Measurements from ENCODE around the gene HBE1. TPM values are rescaled to one million over a fixed set of nuclear protein-coding genes. Genes with fewer than 3 reads are reported as not detected.
A peak's percentile ranks its signal among the peaks of the same experiment; 100 is the strongest.
"Not testable (repeated sequence)": the region's sequence is repeated elsewhere in the genome, so short reads cannot be mapped to it uniquely, and the experiment has no call there.

HBE1 gene
- total RNA-seq, 1 donor from 2014 or later: not detected

DNA sequence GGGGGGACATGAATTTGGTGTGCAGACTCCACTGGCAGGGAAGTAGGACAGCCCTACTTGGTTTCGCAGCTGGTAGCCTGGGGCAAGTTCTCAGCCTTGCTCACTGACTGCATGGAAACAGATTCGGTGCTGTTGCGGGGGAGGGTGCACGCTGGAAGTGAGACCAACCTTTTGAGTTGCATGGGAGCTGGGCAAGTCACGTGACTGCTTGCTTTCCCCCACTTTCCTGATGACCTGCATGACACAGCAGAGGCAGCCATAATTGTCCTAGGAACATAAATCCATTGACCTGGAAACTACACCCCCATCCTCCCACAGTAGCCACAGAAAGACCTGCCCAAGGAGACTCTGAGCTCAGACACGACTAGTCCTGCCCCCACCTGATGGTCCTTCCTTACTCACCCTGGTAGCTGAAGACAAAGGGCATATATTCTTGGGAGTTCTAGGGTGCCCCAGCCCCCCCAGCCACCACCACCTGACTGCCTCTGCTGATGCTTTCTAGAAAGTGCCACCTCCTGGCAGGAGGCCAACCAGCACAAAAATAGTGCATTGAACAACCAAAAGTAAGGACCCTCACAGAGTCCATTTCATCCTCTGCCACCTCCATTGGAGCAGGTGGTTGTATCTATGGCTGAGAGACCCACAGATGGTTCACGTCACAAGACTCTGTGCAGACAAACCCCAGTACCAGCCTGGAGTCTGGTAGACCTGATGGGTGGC lies 11.0 kb downstream of the HBE1 start:
- DNase-seq (ENCODE audit: low spot score): no peak
- no peaks in the 10 kb centered on the region for H3K9me3 Mint-ChIP-seq
- no peak overlapping the region for H3K4me3 ChIP-seq

DNA sequence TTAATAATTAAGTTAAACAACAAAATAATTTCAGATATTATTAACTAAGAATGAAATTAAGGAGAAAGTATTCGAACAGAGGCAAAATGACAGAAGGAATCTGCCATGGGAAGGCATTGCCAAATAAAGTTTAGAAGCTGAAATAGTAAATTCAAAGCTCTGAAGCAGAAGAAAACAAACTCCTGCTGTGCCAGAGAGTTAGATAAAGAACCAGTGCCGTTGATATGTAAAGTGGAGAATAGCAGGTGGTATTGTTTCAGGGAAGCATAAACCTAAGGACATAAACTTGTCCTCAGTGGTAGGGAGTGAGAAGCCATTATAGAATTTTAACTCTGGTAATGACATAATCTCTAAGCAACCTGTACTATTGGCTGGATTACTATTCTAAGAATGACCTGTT lies 12.4 kb downstream of the HBE1 start:
- Histone ChIP-seq H3K9me3 (ENCODE audit: low read depth) (no peaks in the 10 kb centered on the region), H3K27ac (no peak overlapping the region), H3K27me3 (no peaks in the 10 kb centered on the region), H3K4me2 (no peak overlapping the region), H4K20me1 (ENCODE audit: low read depth) (no peaks in the 10 kb centered on the region), H2AFZ (replicated peaks) (no peak overlapping the region), H3K36me3 (no peaks in the 10 kb centered on the region), H3K9ac (no peak overlapping the region), H3K4me3 (no peak overlapping the region), H3K4me1 (peaks cover 4% of the 10 kb centered on the region), H3F3A (ENCODE audit: low read depth) (no peaks in the 10 kb centered on the region), H3K79me2 (ENCODE audit: low read depth) (no peaks in the 10 kb centered on the region)
- H3K27ac Mint-ChIP-seq: no peak overlapping the region
- DNase-seq (ENCODE audit: low spot score): peak; percentile 35
- no peak overlapping the region for H3K4me3 Mint-ChIP-seq
- no peaks in the 10 kb centered on the region for H3K27me3 Mint-ChIP-seq (ENCODE audit: insufficient read depth, low read depth)
- peaks cover 17% of the 10 kb centered on the region for H3K4me1 Mint-ChIP-seq
- no peaks in the 10 kb centered on the region for H3K36me3 Mint-ChIP-seq
- H3K9me3 Mint-ChIP-seq: no peaks in the 10 kb centered on the region
- no peak for TF ChIP-seq EZH2phosphoT487 (IDR thresholded peaks at IDR 0.05)

More for the DNA sequence above, 11.0 kb downstream of the HBE1 start:
- Histone ChIP-seq H3K27me3 (no peaks in the 10 kb centered on the region), H3F3A (ENCODE audit: low read depth) (no peaks in the 10 kb centered on the region), H4K20me1 (ENCODE audit: low read depth) (no peaks in the 10 kb centered on the region), H3K27ac (no peak overlapping the region), H3K9me3 (ENCODE audit: low read depth) (no peaks in the 10 kb centered on the region), H3K4me1 (peaks cover 4% of the 10 kb centered on the region), H3K9ac (no peak overlapping the region), H3K36me3 (no peaks in the 10 kb centered on the region), H2AFZ (replicated peaks) (peak overlapping the region; percentile 26), H3K79me2 (ENCODE audit: low read depth) (no peaks in the 10 kb centered on the region), H3K4me2 (no peak overlapping the region)
- TF ChIP-seq EZH2phosphoT487 (IDR thresholded peaks at IDR 0.05) (no peak), EZH2 (IDR thresholded peaks at IDR 0.05) (no peak)
- TF ChIP-seq, protein P1, sequence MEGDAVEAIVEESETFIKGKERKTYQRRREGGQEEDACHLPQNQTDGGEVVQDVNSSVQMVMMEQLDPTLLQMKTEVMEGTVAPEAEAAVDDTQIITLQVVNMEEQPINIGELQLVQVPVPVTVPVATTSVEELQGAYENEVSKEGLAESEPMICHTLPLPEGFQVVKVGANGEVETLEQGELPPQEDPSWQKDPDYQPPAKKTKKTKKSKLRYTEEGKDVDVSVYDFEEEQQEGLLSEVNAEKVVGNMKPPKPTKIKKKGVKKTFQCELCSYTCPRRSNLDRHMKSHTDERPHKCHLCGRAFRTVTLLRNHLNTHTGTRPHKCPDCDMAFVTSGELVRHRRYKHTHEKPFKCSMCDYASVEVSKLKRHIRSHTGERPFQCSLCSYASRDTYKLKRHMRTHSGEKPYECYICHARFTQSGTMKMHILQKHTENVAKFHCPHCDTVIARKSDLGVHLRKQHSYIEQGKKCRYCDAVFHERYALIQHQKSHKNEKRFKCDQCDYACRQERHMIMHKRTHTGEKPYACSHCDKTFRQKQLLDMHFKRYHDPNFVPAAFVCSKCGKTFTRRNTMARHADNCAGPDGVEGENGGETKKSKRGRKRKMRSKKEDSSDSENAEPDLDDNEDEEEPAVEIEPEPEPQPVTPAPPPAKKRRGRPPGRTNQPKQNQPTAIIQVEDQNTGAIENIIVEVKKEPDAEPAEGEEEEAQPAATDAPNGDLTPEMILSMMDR (IDR thresholded peaks at IDR 0.05): no peak
- no peak overlapping the region for H3K27ac Mint-ChIP-seq
- no peak overlapping the region for H3K4me3 Mint-ChIP-seq
- H3K4me1 Mint-ChIP-seq: peaks cover 17% of the 10 kb centered on the region
- H3K27me3 Mint-ChIP-seq (ENCODE audit: insufficient read depth, low read depth): no peaks in the 10 kb centered on the region
- no peaks in the 10 kb centered on the region for H3K36me3 Mint-ChIP-seq

DNA sequence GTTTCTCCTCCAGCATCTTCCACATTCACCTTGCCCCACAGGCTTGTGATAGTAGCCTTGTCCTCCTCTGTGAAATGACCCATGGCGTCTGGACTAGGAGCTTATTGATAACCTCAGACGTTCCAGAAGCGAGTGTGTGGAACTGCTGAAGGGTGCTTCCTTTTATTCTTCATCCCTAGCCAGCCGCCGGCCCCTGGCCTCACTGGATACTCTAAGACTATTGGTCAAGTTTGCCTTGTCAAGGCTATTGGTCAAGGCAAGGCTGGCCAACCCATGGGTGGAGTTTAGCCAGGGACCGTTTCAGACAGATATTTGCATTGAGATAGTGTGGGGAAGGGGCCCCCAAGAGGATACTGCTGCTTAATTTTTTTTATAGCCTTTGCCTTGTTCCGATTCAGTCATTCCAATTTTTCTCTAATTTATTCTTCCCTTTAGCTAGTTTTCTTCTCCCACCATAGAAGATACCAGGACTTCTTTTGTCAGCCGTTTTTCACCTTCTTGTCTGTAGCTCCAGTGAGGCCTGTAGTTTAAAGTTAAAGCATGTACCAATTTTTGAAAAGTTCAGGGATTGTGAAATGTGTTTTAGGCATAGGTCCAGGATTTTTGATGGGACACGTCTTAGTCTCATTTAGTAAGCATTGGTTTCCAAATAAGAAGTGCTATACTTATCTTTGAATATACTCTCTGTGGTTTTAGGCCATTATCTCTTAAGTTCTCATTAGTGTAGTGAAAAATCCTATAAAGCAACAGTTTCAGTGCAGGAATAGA lies 14.9 kb downstream of the HBE1 start, which contains the start of gene HBG2:
HBG2 (minus strand) TSS at position 136 of the 768 bp plus-strand sequence; CDS start at position 83, 53 bp downstream.
- not testable (repeated sequence) for H3K9me3 ChIP-seq (ENCODE audit: low read depth); H3K27ac Mint-ChIP-seq; H4K20me1 ChIP-seq (ENCODE audit: low read depth)

DNA sequence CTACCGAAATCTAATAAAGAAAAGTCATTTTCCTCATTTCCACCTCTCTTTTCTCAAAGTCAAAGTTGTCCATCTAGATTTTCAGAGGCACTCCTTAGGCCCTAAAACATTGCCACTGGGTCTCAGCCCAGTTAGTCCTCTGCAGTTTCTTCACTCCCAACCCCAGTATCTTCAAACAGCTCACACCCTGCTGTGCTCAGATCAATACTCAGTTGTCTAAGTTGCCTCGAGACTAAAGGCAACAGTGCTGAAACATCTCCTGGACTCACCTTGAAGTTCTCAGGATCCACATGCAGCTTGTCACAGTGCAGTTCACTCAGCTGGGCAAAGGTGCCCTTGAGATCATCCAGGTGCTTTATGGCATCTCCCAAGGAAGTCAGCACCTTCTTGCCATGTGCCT lies 15.7 kb downstream of the HBE1 start:
- H3K4me3 Mint-ChIP-seq; H3K79me2 ChIP-seq (ENCODE audit: low read depth); DNase-seq (ENCODE audit: low spot score); H2AFZ ChIP-seq (replicated peaks); H3K4me1 ChIP-seq; H3F3A ChIP-seq (ENCODE audit: low read depth); H3K27ac Mint-ChIP-seq; H3K4me3 ChIP-seq; H4K20me1 ChIP-seq (ENCODE audit: low read depth); H3K36me3 Mint-ChIP-seq; H3K9me3 ChIP-seq (ENCODE audit: low read depth); H3K36me3 ChIP-seq; H3K27ac ChIP-seq; H3K4me2 ChIP-seq; H3K9me3 Mint-ChIP-seq; H3K27me3 ChIP-seq; H3K9ac ChIP-seq; H3K27me3 Mint-ChIP-seq (ENCODE audit: insufficient read depth, low read depth): not testable (repeated sequence)
- peaks cover 17% of the 10 kb centered on the region for H3K4me1 Mint-ChIP-seq

More for the DNA sequence above, 14.9 kb downstream of the HBE1 start, which contains the start of gene HBG2:
- not testable (repeated sequence) for H3K79me2 ChIP-seq (ENCODE audit: low read depth); H3K36me3 Mint-ChIP-seq; H3K4me2 ChIP-seq; DNase-seq (ENCODE audit: low spot score); H3K9me3 Mint-ChIP-seq; H3K36me3 ChIP-seq; H3K4me3 Mint-ChIP-seq; H3K27me3 Mint-ChIP-seq (ENCODE audit: insufficient read depth, low read depth); H3K4me1 ChIP-seq; H3K27me3 ChIP-seq; H3K9ac ChIP-seq; H3K4me3 ChIP-seq; H3F3A ChIP-seq (ENCODE audit: low read depth); H3K27ac ChIP-seq; H2AFZ ChIP-seq (replicated peaks)
- peaks cover 17% of the 10 kb centered on the region for H3K4me1 Mint-ChIP-seq

DNA sequence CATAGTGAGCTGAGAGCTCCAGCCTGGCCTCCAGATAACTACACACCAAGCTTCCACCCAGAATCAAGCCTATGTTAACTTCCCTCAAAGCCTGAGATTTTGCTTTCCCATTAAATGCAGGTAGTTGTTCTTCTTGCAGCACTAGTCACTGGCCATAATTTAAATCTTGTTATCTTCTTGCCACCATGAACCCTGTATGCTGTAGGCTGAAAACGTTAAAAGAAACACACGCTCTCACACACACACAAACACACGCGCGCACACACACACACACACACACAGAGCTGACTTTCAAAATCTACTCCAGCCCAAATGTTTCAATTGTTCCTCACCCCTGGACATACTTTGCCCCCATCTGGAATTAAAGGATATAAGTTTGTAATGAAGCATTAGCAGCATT lies 16.3 kb downstream of the HBE1 start:
- H3K36me3 ChIP-seq; H3K4me1 ChIP-seq; H3K4me2 ChIP-seq; H3K27me3 Mint-ChIP-seq (ENCODE audit: insufficient read depth, low read depth); DNase-seq (ENCODE audit: low spot score); H3K27ac Mint-ChIP-seq; H3K4me3 Mint-ChIP-seq; H3K9me3 ChIP-seq (ENCODE audit: low read depth); H3K9me3 Mint-ChIP-seq; H2AFZ ChIP-seq (replicated peaks); H4K20me1 ChIP-seq (ENCODE audit: low read depth); H3K4me3 ChIP-seq; H3K9ac ChIP-seq; H3F3A ChIP-seq (ENCODE audit: low read depth); H3K27ac ChIP-seq; H3K36me3 Mint-ChIP-seq; H3K27me3 ChIP-seq; H3K79me2 ChIP-seq (ENCODE audit: low read depth): not testable (repeated sequence)
- H3K4me1 Mint-ChIP-seq: peaks cover 13% of the 10 kb centered on the region
